HepG2 (cell line): Measurements from ENCODE around the gene UNC93A. TPM values are rescaled to one million over a fixed set of nuclear protein-coding genes. Genes with fewer than 3 reads are reported as not detected.

Source experiments
- CAMTA2 ChIP-seq: sonication (generic); formaldehyde crosslinking; IDR thresholded peaks from 2 replicates; pipeline ENCODE4 v1.4.0; 2020; ENCODE audit warnings: mild to moderate bottlenecking, missing genetic modification reagents, borderline replicate concordance
- CBX2 ChIP-seq, 2 experiments: fragments of 200-600 bp in 1 of 2; sonication (generic); formaldehyde crosslinking in 1 of 2; IDR thresholded peaks; 2 replicates each; pipeline versions ENCODE4 v1.7.0 to v1.8.1; 2018 to 2022; ENCODE audit warnings: low read depth in 2 of 2, low read length in 1 of 2, mild to moderate bottlenecking in 1 of 2, missing genetic modification reagents in 1 of 2
- CCAR2 ChIP-seq: fragments of 200-400 bp; formaldehyde crosslinking; optimal IDR thresholded peaks from 2 replicates; pipeline ENCODE3; 2018; ENCODE audit warnings: low read depth, mild to moderate bottlenecking, low read length, moderate library complexity
- DMAP1 ChIP-seq: IDR thresholded peaks from 2 replicates; pipeline ENCODE4 v1.6.1; 2016
- ELF3 ChIP-seq: IDR thresholded peaks from 2 replicates; pipeline ENCODE4 v1.6.1; 2016; ENCODE audit warnings: missing genetic modification reagents, missing compliant biosample characterization
- IRX3 ChIP-seq: sonication (generic); formaldehyde crosslinking; IDR thresholded peaks from 2 replicates; pipeline ENCODE4 v1.8.1; 2023; ENCODE audit warnings: mild to moderate bottlenecking, low read depth, missing genetic modification reagents, borderline replicate concordance
- KLF13 ChIP-seq: sonication (generic); formaldehyde crosslinking; IDR thresholded peaks from 2 replicates; pipeline ENCODE4 v1.4.0; 2020; ENCODE audit warnings: mild to moderate bottlenecking, missing genetic modification reagents
- MAFG ChIP-seq: sonication (generic); formaldehyde crosslinking; IDR thresholded peaks from 2 replicates; pipeline ENCODE4 v1.5.1; 2020; ENCODE audit warnings: mild to moderate bottlenecking, missing genetic modification reagents
- MXI1 ChIP-seq: IDR thresholded peaks from 3 replicates; pipeline ENCODE4 v1.6.1; 2012; ENCODE audit warnings: low read depth, low read length, inconsistent platforms, borderline replicate concordance
- NFIB ChIP-seq: sonication (generic); formaldehyde crosslinking; IDR thresholded peaks from 2 replicates; pipeline ENCODE4 v1.9.0; 2021; ENCODE audit warnings: missing genetic modification reagents, mild to moderate bottlenecking, borderline replicate concordance
- NONO ChIP-seq, 2 experiments: fragments of 450-650 bp in 1 of 2; sonication (generic) in 1 of 2; formaldehyde crosslinking in 1 of 2; IDR thresholded peaks in 1 of 2; conservative IDR thresholded peaks in 1 of 2; 2 replicates each; pipeline versions ENCODE4 v1.6.1 to v1.8.0; 2017 to 2022; ENCODE audit warnings: mild to moderate bottlenecking in 1 of 2, missing genetic modification reagents in 1 of 2, moderate library complexity in 1 of 2
- SIN3A ChIP-seq: IDR thresholded peaks from 2 replicates; pipeline ENCODE4 v1.6.1; 2011; ENCODE audit warnings: low read depth, mild to moderate bottlenecking, control low read depth, low read length, borderline replicate concordance
- SIN3B ChIP-seq: fragments of 150-350 bp; IDR thresholded peaks from 2 replicates; pipeline ENCODE4 v1.6.1; 2014; ENCODE audit warnings: low read length
- ZNF44 ChIP-seq: sonication (generic); formaldehyde crosslinking; IDR thresholded peaks from 2 replicates; pipeline ENCODE4 v1.5.1; 2020; ENCODE audit warnings: mild to moderate bottlenecking, missing genetic modification reagents
- ZNF709 ChIP-seq: sonication (generic); formaldehyde crosslinking; IDR thresholded peaks from 2 replicates; pipeline ENCODE4 v1.5.0; 2020; ENCODE audit warnings: mild to moderate bottlenecking, missing genetic modification reagents
- ZSCAN22 ChIP-seq: sonication (generic); formaldehyde crosslinking; IDR thresholded peaks from 2 replicates; pipeline ENCODE4 v1.4.0; 2020; ENCODE audit warnings: mild to moderate bottlenecking, missing genetic modification reagents
- polyA plus RNA-seq, 8 experiments: library from polyadenylated mRNA; depleted of rRNA in 3 of 8; stranded (reverse) in 7 of 8; unstranded in 1 of 8; fragments of >200 nt; fragmentation: Illumina TruSeq in 4 of 8; extraction: Trizol in 4 of 8; gene quantifications; 2 replicates each; pipeline versions ENCODE4 v1.2.1 to v1.2.3, GENCODE V29; 2011 to 2016; ENCODE audit warnings: low read depth in 4 of 8, missing spikeins in 1 of 8, mixed read lengths in 1 of 8; ENCODE audit not compliant: insufficient read depth in 1 of 8
- total RNA-seq, 5 experiments: library from RNA; depleted of rRNA; stranded (reverse); fragments of >200 nt; fragmentation: Illumina TruSeq; extraction: Trizol; gene quantifications; 2 replicates each; pipeline ENCODE4 v1.2.3, GENCODE V29; 2016; ENCODE audit warnings: low read depth in 1 of 5
- TF ChIP-seq, protein P1 (sequence below): sonication (generic); formaldehyde crosslinking; IDR thresholded peaks from 2 replicates; pipeline ENCODE4 v1.4.0; 2020; ENCODE audit warnings: missing genetic modification reagents, borderline replicate concordance
- TF ChIP-seq, protein P2 (sequence below): sonication (generic); formaldehyde crosslinking; IDR thresholded peaks from 2 replicates; pipeline ENCODE4 v1.8.1; 2023; ENCODE audit warnings: mild to moderate bottlenecking, missing genetic modification reagents, borderline replicate concordance
- TF ChIP-seq, protein P3 (sequence below): sonication (generic); formaldehyde crosslinking; IDR thresholded peaks from 2 replicates; pipeline ENCODE4 v1.4.0; 2020; ENCODE audit warnings: missing genetic modification reagents, mild to moderate bottlenecking, borderline replicate concordance
- TF ChIP-seq, protein P4 (sequence below): sonication (generic); formaldehyde crosslinking; IDR thresholded peaks from 2 replicates; pipeline ENCODE4 v1.8.0; 2023; ENCODE audit warnings: mild to moderate bottlenecking, missing genetic modification reagents
- TF ChIP-seq, protein P5 (sequence below): sonication (generic); formaldehyde crosslinking; conservative IDR thresholded peaks from 2 replicates; pipeline ENCODE4 v1.4.0; 2020; ENCODE audit warnings: missing genetic modification reagents

UNC93A gene
- total and polyA plus RNA-seq, 2 of the 13 experiments (the other 11 are each of a cell fraction or from before 2014, with no cell fraction given), result 11.0 to 42.7 TPM

DNA sequence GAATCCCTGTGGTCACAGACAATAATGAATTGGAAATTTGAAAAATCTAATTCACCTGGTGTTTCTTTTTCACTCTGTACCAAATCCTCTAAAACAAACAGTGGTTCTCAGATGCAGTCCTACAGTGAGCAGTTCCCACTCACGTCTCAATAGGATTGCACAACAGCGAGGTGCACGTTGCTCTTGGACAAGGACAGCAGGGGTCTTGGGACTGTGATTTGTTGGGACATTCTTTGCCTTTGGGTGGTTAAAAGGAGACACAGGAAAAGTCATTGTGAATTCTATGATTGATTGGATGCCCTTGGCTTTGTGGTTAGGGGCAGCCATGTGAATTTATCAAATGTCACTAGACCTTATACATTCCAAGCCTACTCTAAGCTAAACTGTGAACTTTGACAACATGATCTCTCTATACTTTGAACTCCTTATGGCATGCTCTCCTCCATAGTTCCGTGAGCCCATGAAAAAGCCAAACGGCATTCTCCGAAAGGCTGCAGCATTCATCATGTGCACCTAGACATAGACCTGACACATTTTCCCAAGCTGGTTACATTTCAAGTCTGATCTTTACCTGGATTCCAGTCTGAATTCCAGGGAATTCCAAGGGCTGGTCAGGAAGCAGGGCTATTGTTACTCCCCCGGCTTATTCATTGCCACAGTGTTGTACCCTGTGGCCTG, 647 bp downstream of the UNC93A start (continued):
- TF ChIP-seq SIN3A (peak; percentile 73; the same call in 1 of the 2 replicates), CAMTA2 (CRISPR knock-in tag) (no peak), IRX3 (CRISPR knock-in tag) (peak; percentile 62; the same call in 1 of the 2 replicates), MAFG (CRISPR knock-in tag) (no peak), ZNF44 (CRISPR knock-in tag) (peak; percentile 63; the same call in 1 of the 2 replicates), KLF13 (CRISPR knock-in tag) (no peak), DMAP1 (peak; percentile 37; the same call in 1 of the 2 replicates), MXI1 (no peak), ZSCAN22 (no peak), ZNF709 (CRISPR knock-in tag) (no peak), CBX2 (IDR thresholded peaks at IDR 0.05; ENCODE audit: low read depth, low read length) (no peak), CBX2 (CRISPR knock-in tag; IDR thresholded peaks at IDR 0.05; ENCODE audit: low read depth) (no peak), NONO (IDR thresholded peaks at IDR 0.05) (no peak), NONO (CRISPR knock-in tag; conservative IDR thresholded peaks at IDR 0.05) (peak; percentile 88; the same call in 1 of the 2 replicates), NFIB (CRISPR knock-in tag) (no peak), ELF3 (peak; percentile 56; the same call in 1 of the 2 replicates), SIN3B (no peak), CCAR2 (no peak)
- TF ChIP-seq, protein P1, sequence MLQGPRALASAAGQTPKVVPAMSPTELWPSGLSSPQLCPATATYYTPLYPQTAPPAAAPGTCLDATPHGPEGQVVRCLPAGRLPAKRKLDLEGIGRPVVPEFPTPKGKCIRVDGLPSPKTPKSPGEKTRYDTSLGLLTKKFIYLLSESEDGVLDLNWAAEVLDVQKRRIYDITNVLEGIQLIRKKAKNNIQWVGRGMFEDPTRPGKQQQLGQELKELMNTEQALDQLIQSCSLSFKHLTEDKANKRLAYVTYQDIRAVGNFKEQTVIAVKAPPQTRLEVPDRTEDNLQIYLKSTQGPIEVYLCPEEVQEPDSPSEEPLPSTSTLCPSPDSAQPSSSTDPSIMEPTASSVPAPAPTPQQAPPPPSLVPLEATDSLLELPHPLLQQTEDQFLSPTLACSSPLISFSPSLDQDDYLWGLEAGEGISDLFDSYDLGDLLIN (CRISPR knock-in tag), result no peak
- TF ChIP-seq, protein P2, sequence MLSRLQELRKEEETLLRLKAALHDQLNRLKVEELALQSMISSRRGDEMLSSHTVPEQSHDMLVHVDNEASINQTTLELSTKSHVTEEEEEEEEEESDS (CRISPR knock-in tag), result no peak
- TF ChIP-seq, protein P3, sequence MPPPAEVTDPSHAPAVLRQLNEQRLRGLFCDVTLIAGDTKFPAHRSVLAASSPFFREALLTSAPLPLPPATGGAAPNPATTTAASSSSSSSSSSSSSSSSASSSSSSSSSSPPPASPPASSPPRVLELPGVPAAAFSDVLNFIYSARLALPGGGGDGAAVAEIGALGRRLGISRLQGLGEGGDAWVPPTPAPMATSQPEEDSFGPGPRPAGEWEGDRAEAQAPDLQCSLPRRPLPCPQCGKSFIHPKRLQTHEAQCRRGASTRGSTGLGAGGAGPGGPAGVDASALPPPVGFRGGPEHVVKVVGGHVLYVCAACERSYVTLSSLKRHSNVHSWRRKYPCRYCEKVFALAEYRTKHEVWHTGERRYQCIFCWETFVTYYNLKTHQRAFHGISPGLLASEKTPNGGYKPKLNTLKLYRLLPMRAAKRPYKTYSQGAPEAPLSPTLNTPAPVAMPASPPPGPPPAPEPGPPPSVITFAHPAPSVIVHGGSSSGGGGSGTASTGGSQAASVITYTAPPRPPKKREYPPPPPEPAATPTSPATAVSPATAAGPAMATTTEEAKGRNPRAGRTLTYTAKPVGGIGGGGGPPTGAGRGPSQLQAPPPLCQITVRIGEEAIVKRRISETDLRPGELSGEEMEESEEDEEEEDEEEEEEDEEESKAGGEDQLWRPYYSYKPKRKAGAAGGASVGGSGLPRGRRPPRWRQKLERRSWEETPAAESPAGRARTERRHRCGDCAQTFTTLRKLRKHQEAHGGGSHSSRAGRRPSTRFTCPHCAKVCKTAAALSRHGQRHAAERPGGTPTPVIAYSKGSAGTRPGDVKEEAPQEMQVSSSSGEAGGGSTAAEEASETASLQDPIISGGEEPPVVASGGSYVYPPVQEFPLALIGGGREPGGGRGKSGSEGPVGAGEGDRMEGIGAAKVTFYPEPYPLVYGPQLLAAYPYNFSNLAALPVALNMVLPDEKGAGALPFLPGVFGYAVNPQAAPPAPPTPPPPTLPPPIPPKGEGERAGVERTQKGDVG (CRISPR knock-in tag), result no peak
- TF ChIP-seq, protein P4, sequence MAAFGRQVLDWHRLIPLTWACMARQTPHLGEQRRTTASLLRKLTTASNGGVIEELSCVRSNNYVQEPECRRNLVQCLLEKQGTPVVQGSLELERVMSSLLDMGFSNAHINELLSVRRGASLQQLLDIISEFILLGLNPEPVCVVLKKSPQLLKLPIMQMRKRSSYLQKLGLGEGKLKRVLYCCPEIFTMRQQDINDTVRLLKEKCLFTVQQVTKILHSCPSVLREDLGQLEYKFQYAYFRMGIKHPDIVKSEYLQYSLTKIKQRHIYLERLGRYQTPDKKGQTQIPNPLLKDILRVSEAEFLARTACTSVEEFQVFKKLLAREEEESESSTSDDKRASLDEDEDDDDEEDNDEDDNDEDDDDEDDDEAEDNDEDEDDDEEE (CRISPR knock-in tag), result no peak
- TF ChIP-seq, protein P5, sequence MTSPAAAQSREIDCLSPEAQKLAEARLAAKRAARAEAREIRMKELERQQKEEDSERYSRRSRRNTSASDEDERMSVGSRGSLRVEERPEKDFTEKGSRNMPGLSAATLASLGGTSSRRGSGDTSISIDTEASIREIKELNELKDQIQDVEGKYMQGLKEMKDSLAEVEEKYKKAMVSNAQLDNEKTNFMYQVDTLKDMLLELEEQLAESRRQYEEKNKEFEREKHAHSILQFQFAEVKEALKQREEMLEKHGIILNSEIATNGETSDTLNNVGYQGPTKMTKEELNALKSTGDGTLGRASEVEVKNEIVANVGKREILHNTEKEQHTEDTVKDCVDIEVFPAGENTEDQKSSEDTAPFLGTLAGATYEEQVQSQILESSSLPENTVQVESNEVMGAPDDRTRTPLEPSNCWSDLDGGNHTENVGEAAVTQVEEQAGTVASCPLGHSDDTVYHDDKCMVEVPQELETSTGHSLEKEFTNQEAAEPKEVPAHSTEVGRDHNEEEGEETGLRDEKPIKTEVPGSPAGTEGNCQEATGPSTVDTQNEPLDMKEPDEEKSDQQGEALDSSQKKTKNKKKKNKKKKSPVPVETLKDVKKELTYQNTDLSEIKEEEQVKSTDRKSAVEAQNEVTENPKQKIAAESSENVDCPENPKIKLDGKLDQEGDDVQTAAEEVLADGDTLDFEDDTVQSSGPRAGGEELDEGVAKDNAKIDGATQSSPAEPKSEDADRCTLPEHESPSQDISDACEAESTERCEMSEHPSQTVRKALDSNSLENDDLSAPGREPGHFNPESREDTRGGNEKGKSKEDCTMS (CRISPR knock-in tag), result no peak
